T-cell (primary cell): ENCODE measurements around the gene DMRTB1. TPM values are rescaled to one million over a fixed set of nuclear protein-coding genes. Genes with fewer than 3 reads are reported as not detected.

Source experiments
- ATAC-seq, 4 experiments: fragments of 200-7000 bp in 3 of 4; fragments of 150-1000 bp in 1 of 4; cut with Tn5 transposase; replicated peaks in 1 of 4; 1 replicate in 3 of 4; 2 replicates in 1 of 4; pipeline ENCODE4 v1.10.0; 2021; ENCODE audit warnings: moderate library complexity in 3 of 4, mild to moderate bottlenecking in 2 of 4, moderate number of reproducible peaks in 1 of 4
- CTCF ChIA-PET, 2 donors: fragments of 300-600 bp; sonication (Branson Sonifier 250); formaldehyde crosslinking; loops; one replicate each; lab custom pipeline; 2022; ENCODE audit warnings: antibody characterized with exemption in 2 of 2; lab: Charles Lee
- POLR2A ChIA-PET, 2 donors: fragments of 300-600 bp; sonication (Branson Sonifier 250); formaldehyde crosslinking; loops; one replicate each; lab custom pipeline; 2022; ENCODE audit warnings: antibody characterized with exemption in 2 of 2; lab: Charles Lee
- DNase-seq, 35 experiments: peaks; one replicate each; pipeline versions ENCODE4 v3.0.0 to v3.0.0-alpha.2; 2013 to 2023
- H3K27ac ChIP-seq: one replicate; pipeline ENCODE4 v1.5.1; 2013; ENCODE audit warnings: low read length
- H3K27me3 ChIP-seq, 2 experiments: replicated peaks in 1 of 2; 1 replicate in 1 of 2; 2 replicates in 1 of 2; pipeline versions ENCODE4 v1.6.1 to v1.7.0; 2013; ENCODE audit warnings: low read length in 1 of 2, mixed read lengths in 1 of 2; ENCODE audit not compliant: control insufficient read depth in 2 of 2, insufficient read depth in 2 of 2; ENCODE audit errors: extremely low read depth in 1 of 2
- H3K36me3 ChIP-seq, 2 donors: 1 replicate in 1 of 2; 2 replicates in 1 of 2; pipeline versions ENCODE4 v1.6.1 to v1.7.0; 2013; ENCODE audit warnings: low read length in 1 of 2; ENCODE audit not compliant: control insufficient read depth in 2 of 2, insufficient read depth in 1 of 2; ENCODE audit errors: extremely low read depth in 1 of 2
- H3K4me1 ChIP-seq, 2 experiments: 1 replicate in 1 of 2; 2 replicates in 1 of 2; pipeline versions ENCODE4 v1.6.1 to v1.7.0; 2013; ENCODE audit warnings: low read length in 2 of 2, mixed read lengths in 1 of 2; ENCODE audit not compliant: insufficient read depth in 2 of 2, control insufficient read depth in 1 of 2; ENCODE audit errors: extremely low read depth in 1 of 2
- H3K4me3 ChIP-seq, 2 donors: 1 replicate in 1 of 2; 2 replicates in 1 of 2; pipeline versions ENCODE4 v1.5.1 to v1.7.0; 2013; ENCODE audit warnings: mild to moderate bottlenecking in 2 of 2, low read length in 1 of 2, moderate library complexity in 1 of 2; ENCODE audit not compliant: control insufficient read depth in 1 of 2; ENCODE audit errors: extremely low read depth in 1 of 2
- H3K9me3 ChIP-seq: 2 replicates; pipeline ENCODE4 v1.7.0; 2013
- H3K27ac Mint-ChIP-seq, 2 donors: one replicate each; pipeline ENCODE4 v1.8.0; 2020 to 2021; ENCODE audit warnings: mild to moderate bottlenecking in 2 of 2, mixed read lengths in 2 of 2
- H3K27me3 Mint-ChIP-seq, 2 donors: one replicate each; pipeline ENCODE4 v1.8.0; 2021 to 2022; ENCODE audit warnings: mixed read lengths in 2 of 2
- H3K36me3 Mint-ChIP-seq: one replicate; pipeline ENCODE4 v1.8.0; 2021; ENCODE audit warnings: mixed read lengths
- H3K4me1 Mint-ChIP-seq, 3 donors: one replicate each; pipeline ENCODE4 v1.8.0; 2020 to 2022; ENCODE audit warnings: mixed read lengths in 3 of 3, mild to moderate bottlenecking in 1 of 3
- H3K4me3 Mint-ChIP-seq, 3 donors: one replicate each; pipeline ENCODE4 v1.8.0; 2020 to 2022; ENCODE audit warnings: mild to moderate bottlenecking in 3 of 3, mixed read lengths in 3 of 3, moderate library complexity in 3 of 3
- H3K9me3 Mint-ChIP-seq, 3 donors: one replicate each; pipeline ENCODE4 v1.8.0; 2020 to 2022; ENCODE audit warnings: mixed read lengths in 3 of 3
- WGBS: methylation state at CpG from one replicate; pipeline ENCODE4 v1.1.5; 2013; ENCODE audit warnings: missing lambda C conversion rate; ENCODE audit not compliant: insufficient coverage; 5-methylcytosine and 5-hydroxymethylcytosine counted together
- total RNA-seq, 35 experiments: library from RNA in 6 of 35; stranded (reverse) in 6 of 35; fragments of 120-200 nt in 1 of 35; gene quantifications; one replicate each; pipeline versions ENCODE4 v1.2.1 to v1.2.4 and lab custom pipeline; 2013 to 2026

Gene DMRTB1
- total RNA-seq, 5 donors from 2014 or later (not counting 1 experiment from before 2014, with no cell fraction given): not detected

DNA sequence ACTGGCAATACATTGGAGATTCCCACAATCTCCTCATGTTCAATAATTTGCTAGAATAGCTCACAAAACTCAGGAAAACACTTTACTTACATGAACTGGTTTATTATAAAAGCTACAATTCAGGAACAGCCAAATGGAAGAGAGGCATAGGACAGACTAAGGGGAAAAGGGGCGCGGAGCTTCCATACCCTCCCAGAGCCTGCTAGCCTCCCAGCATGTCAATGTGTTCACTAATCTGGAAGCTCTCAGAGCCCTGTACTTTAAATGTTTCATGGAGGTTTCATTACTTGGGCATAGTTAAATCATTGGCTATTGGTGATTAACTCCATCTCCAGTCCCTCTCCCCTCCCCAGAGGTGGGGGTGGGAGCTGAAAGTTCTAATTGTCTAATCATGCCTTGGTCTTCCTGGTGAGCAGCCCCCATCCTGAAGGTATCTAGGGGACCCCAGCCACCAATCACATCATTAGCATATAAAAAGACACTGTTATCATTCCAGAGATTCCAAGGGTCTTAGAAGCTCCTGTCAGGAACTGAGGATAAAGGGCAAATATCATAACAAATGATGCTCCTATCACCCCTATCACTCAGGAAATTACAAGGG, 10.9 kb upstream of the DMRTB1 start:
- Mint-ChIP-seq H3K4me3 (no peak overlapping the region), H3K27me3 (peaks cover 3 to 4% of the 10 kb centered on the region in 2 donors), H3K4me1 (no peaks in the 10 kb centered on the region), H3K27ac (no peak overlapping the region), H3K36me3 (no peaks in the 10 kb centered on the region), H3K9me3 (peaks cover 0 to 7% (median 0%) of the 10 kb centered on the region in 3 donors)
- no peak for DNase-seq
- H3K4me3 ChIP-seq: no peak overlapping the region
- ATAC-seq: no peak
- H3K4me1 ChIP-seq: no peaks in the 10 kb centered on the region
- ChIA-PET POLR2A (no interaction called here), CTCF (no interaction called here)
- no peaks in the 10 kb centered on the region for H3K27me3 ChIP-seq
- WGBS: no CpG with 5 or more reads among the region's 2 CpGs
- no peaks in the 10 kb centered on the region for H3K36me3 ChIP-seq
- no peak overlapping the region for H3K27ac ChIP-seq
- H3K9me3 ChIP-seq: no peaks in the 10 kb centered on the region

DNA sequence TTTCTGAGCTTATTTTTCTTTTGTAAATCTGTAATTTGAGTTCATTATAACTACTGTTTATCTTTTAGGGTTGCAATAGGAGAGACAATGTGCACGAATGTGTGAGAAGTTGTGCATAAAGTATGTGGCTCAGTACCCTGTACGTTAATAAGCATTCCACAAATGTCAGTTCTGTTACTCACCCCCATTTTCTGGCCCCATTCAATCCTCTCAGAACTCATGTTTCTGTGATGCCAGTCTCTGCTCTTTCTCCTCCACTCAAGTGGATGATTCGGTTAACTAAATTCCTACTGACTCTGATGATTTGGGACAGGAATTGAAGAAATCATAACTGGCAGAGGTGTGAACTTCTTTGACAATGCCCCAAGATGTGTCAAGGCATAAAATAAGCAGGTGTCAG, 10.2 kb upstream of the DMRTB1 start:
- Mint-ChIP-seq H3K4me1 (no peaks in the 10 kb centered on the region), H3K36me3 (no peaks in the 10 kb centered on the region)
- ATAC-seq: no peak

DNA sequence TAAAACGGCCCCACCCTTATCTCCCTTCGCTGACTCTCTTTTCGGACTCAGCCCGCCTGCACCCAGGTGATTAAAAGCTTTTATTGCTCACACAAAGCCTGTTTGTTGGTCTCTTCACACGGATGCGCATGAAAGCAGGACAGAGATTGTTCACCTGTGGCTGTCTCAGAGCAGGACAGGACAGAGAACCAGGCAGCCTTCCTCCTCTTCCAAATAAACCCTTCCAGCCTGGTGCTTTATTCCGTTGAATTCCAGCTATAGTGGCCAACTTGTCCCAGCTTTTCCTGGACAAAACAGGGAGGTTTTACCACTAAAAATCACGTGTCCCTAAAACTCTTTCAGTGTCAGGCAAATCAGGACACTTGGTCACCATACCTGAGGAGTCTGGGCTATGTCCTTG, 9.5 kb upstream of the DMRTB1 start:
- no peak for DNase-seq
- Mint-ChIP-seq H3K27ac (no peak overlapping the region), H3K4me3 (no peak overlapping the region), H3K9me3 (peaks cover 0 to 7% (median 0%) of the 10 kb centered on the region in 3 donors), H3K4me1 (no peaks in the 10 kb centered on the region), H3K36me3 (no peaks in the 10 kb centered on the region), H3K27me3 (peaks cover 3 to 9% of the 10 kb centered on the region in 2 donors)
- Histone ChIP-seq H3K27ac (no peak overlapping the region), H3K9me3 (no peaks in the 10 kb centered on the region), H3K36me3 (no peaks in the 10 kb centered on the region), H3K4me3 (no peak overlapping the region), H3K27me3 (no peaks in the 10 kb centered on the region), H3K4me1 (no peaks in the 10 kb centered on the region)
- WGBS: 81% methylated on average over 6 of the region's 8 CpGs
- ATAC-seq: no peak
- POLR2A ChIA-PET: no interaction called here
- CTCF ChIA-PET: no interaction called here

More for the DNA sequence above, 10.2 kb upstream of the DMRTB1 start:
- Histone ChIP-seq H3K27ac (no peak overlapping the region), H3K9me3 (no peaks in the 10 kb centered on the region), H3K4me1 (no peaks in the 10 kb centered on the region), H3K4me3 (no peak overlapping the region), H3K27me3 (no peaks in the 10 kb centered on the region), H3K36me3 (no peaks in the 10 kb centered on the region)
- no peak for DNase-seq
- Mint-ChIP-seq H3K9me3 (peaks cover 0 to 7% (median 0%) of the 10 kb centered on the region in 3 donors), H3K27me3 (peaks cover 3 to 7% of the 10 kb centered on the region in 2 donors), H3K27ac (no peak overlapping the region), H3K4me3 (no peak overlapping the region)
- POLR2A ChIA-PET: no interaction called here
- no CpG with 5 or more reads among the region's 3 CpGs for WGBS
- CTCF ChIA-PET: no interaction called here

GRCh38 chr1:53450225-53450624, 9.0 kb upstream of the DMRTB1 start:
- H3K27me3 ChIP-seq: no peaks in the 10 kb centered on the region
- no CpG with 5 or more reads among the region's 2 CpGs for WGBS
- H3K4me1 ChIP-seq: no peaks in the 10 kb centered on the region
- Mint-ChIP-seq H3K36me3 (no peaks in the 10 kb centered on the region), H3K27me3 (peaks cover 3 to 9% of the 10 kb centered on the region in 2 donors), H3K27ac (no peak overlapping the region), H3K9me3 (peaks cover 0 to 7% (median 0%) of the 10 kb centered on the region in 3 donors), H3K4me3 (no peak overlapping the region), H3K4me1 (no peaks in the 10 kb centered on the region)
- no peaks in the 10 kb centered on the region for H3K9me3 ChIP-seq
- H3K27ac ChIP-seq: no peak overlapping the region
- ChIA-PET POLR2A (no interaction called here), CTCF (no interaction called here)
- DNase-seq (peak in 2 of 35 experiments; percentile 5 to 12), ATAC-seq (no peak)
- H3K36me3 ChIP-seq: no peaks in the 10 kb centered on the region
- H3K4me3 ChIP-seq: no peak overlapping the region

GRCh38 chr1:53454019-53454418, 5.2 kb upstream of the DMRTB1 start:
- no peaks in the 10 kb centered on the region for H3K36me3 Mint-ChIP-seq
- Histone ChIP-seq H3K27ac (no peak overlapping the region), H3K9me3 (no peaks in the 10 kb centered on the region), H3K4me1 (no peaks in the 10 kb centered on the region), H3K36me3 (no peaks in the 10 kb centered on the region), H3K4me3 (no peak overlapping the region), H3K27me3 (no peaks in the 10 kb centered on the region)
- H3K27ac Mint-ChIP-seq: no peak overlapping the region
- no peaks in the 10 kb centered on the region for H3K9me3 Mint-ChIP-seq
- CTCF ChIA-PET: no interaction called here
- peaks cover 3 to 9% of the 10 kb centered on the region in 2 donors for H3K27me3 Mint-ChIP-seq
- peaks cover 0 to 1% (median 0%) of the 10 kb centered on the region in 3 donors for H3K4me1 Mint-ChIP-seq
- H3K4me3 Mint-ChIP-seq: no peak overlapping the region
- WGBS: 87% methylated on average over 3 of the region's 3 CpGs
- ATAC-seq (no peak), DNase-seq (no peak)
- POLR2A ChIA-PET: no interaction called here

- DNase-seq (no peak), ATAC-seq (no peak)
- H3K4me3 ChIP-seq: no peak overlapping the region
- H3K9me3 ChIP-seq: no peaks in the 10 kb centered on the region
- no peak overlapping the region for H3K4me3 Mint-ChIP-seq
- no peak overlapping the region for H3K27ac Mint-ChIP-seq
- CTCF ChIA-PET: no interaction called here
- no peaks in the 10 kb centered on the region for H3K27me3 ChIP-seq
- no peaks in the 10 kb centered on the region for H3K9me3 Mint-ChIP-seq
- no peaks in the 10 kb centered on the region for H3K36me3 Mint-ChIP-seq
- POLR2A ChIA-PET: interaction anchor here in 1 of 2 donors (0.7 kb wide), 1 partner anchor 19 kb away, joined by 5 read pairs; no protein-coding TSS in a partner anchor
- H3K27ac ChIP-seq: no peak overlapping the region
- no peaks in the 10 kb centered on the region for H3K36me3 ChIP-seq
- peaks cover 0 to 5% of the 10 kb centered on the region in 2 donors for H3K27me3 Mint-ChIP-seq
- H3K4me1 Mint-ChIP-seq: peaks cover 0 to 1% (median 0%) of the 10 kb centered on the region in 3 donors
- no peaks in the 10 kb centered on the region for H3K4me1 ChIP-seq
- WGBS: no CpG with 5 or more reads among the region's 6 CpGs
Observed at GRCh38 chr1:53455364-53455991, 3.7 kb upstream of the DMRTB1 start.
